MCF 10A (cell line): ENCODE results near the gene PPFIBP1. TPM values are rescaled to one million over a fixed set of nuclear protein-coding genes. Genes with fewer than 3 reads are reported as not detected.
"Not testable (repeated sequence)": the region's sequence is repeated elsewhere in the genome, so short reads cannot be mapped to it uniquely, and the experiment has no call there.

Experiments used
- BruUV-seq: library from RNA; stranded (reverse); fragments of 400-500 nt; replicated peaks from 2 replicates; lab custom pipeline; 2021; lab: Mats Ljungman, UMichigan
- CTCF ChIA-PET: fragments of 300-600 bp; sonication (Branson Sonifier 250); formaldehyde crosslinking; extraction: SDS; loops from one replicate; lab custom pipeline; 2021; ENCODE audit warnings: antibody characterized with exemption, inconsistent platforms; lab: Yijun Ruan, JAX
- POLR2A ChIA-PET: fragments of 300-600, 350-650 bp; sonication (Branson Sonifier 250); formaldehyde crosslinking; extraction: SDS; loops from one replicate; lab custom pipeline; 2020; ENCODE audit warnings: antibody characterized with exemption, inconsistent platforms; lab: Yijun Ruan, JAX
- DNase-seq: peaks from one replicate; pipeline ENCODE4 v3.0.0-alpha.2; 2018; ENCODE audit not compliant: unreplicated experiment
- H3K27ac Mint-ChIP-seq: one replicate; pipeline ENCODE4 v1.8.0; 2022; ENCODE audit warnings: mild to moderate bottlenecking, low read depth, mixed read lengths; ENCODE audit not compliant: unreplicated experiment
- H3K27me3 Mint-ChIP-seq: one replicate; pipeline ENCODE4 v1.8.0; 2022; ENCODE audit warnings: mixed read lengths; ENCODE audit not compliant: insufficient read depth, unreplicated experiment
- H3K36me3 Mint-ChIP-seq: one replicate; pipeline ENCODE4 v1.8.0; 2022; ENCODE audit warnings: mild to moderate bottlenecking, moderate library complexity, mixed read lengths; ENCODE audit not compliant: insufficient read depth, unreplicated experiment
- H3K4me1 Mint-ChIP-seq: one replicate; pipeline ENCODE4 v1.8.0; 2022; ENCODE audit warnings: mixed read lengths; ENCODE audit not compliant: insufficient read depth, unreplicated experiment
- H3K4me3 Mint-ChIP-seq: one replicate; pipeline ENCODE4 v1.8.0; 2022; ENCODE audit warnings: mild to moderate bottlenecking, moderate library complexity, mixed read lengths; ENCODE audit not compliant: unreplicated experiment
- H3K9me3 Mint-ChIP-seq: one replicate; pipeline ENCODE4 v1.8.0; 2022; ENCODE audit warnings: mixed read lengths; ENCODE audit not compliant: unreplicated experiment
- CTCF ChIP-seq: fragments of 200-600 bp; IDR thresholded peaks from one replicate; pipeline ENCODE4 v1.8.0; 2022; ENCODE audit warnings: antibody characterized with exemption, mild to moderate bottlenecking; ENCODE audit not compliant: unreplicated experiment
- intact Hi-C: fragments of 100-400 bp; cut with micrococcal nuclease; formaldehyde crosslinking; loops from 2 replicates; pipeline ENCODE4 v1.14.1; 2022
- total RNA-seq: library from RNA; stranded (reverse); gene quantifications from 2 replicates; pipeline ENCODE4 v1.2.3, GENCODE V29; 2022

PPFIBP1 gene
- total RNA-seq, 1 experiment from 2014 or later, result 82.6 TPM

- H3K4me3 Mint-ChIP-seq, result no peak overlapping the region
- H3K36me3 Mint-ChIP-seq, result peaks cover 30% of the 10 kb centered on the region
- no peak for TF ChIP-seq CTCF
- BruUV-seq, result no TSS peak
- POLR2A ChIA-PET, result interaction anchor here (1.0 kb wide), 2 partner anchors 92 to 107 kb away, joined by 5 read pairs; partner anchors contain the start of gene PPFIBP1
- H3K27me3 Mint-ChIP-seq, result no peaks in the 10 kb centered on the region
- H3K4me1 Mint-ChIP-seq, result peaks cover 14% of the 10 kb centered on the region
- CTCF ChIA-PET, result no interaction called here
- DNase-seq, result no peak
- no peaks in the 10 kb centered on the region for H3K9me3 Mint-ChIP-seq
- intact Hi-C loops, result no loop called here
- H3K27ac Mint-ChIP-seq, result no peak overlapping the region
These were observed 107.9 kb downstream of the PPFIBP1 start for GRCh38 chr12:27631813-27632491.

GRCh38 chr12:27635349-27635972 lies 111.5 kb downstream of the PPFIBP1 start:
- peak; percentile 64 for TF ChIP-seq CTCF
- Mint-ChIP-seq H3K4me1 (no peaks in the 10 kb centered on the region), H3K9me3 (no peaks in the 10 kb centered on the region), H3K27ac (no peak overlapping the region), H3K4me3 (no peak overlapping the region), H3K27me3 (no peaks in the 10 kb centered on the region), H3K36me3 (peaks cover 30% of the 10 kb centered on the region)
- ChIA-PET CTCF (interaction anchor here (0.6 to 3.1 kb wide), 26 partner anchors 9 to 508 kb away, joined by 3 to 49 read pairs (median 3); partner anchors contain the start of gene PPFIBP1), POLR2A (interaction anchor here (0.7 to 3.1 kb wide), 5 partner anchors 9 to 199 kb away, joined by 3 to 22 read pairs (median 4); partner anchors contain the start of gene PPFIBP1)
- intact Hi-C loops, result loop anchor here (1.0 kb wide), 2 partner anchors 111 to 200 kb away; partner anchors contain the start of gene PPFIBP1
- peak; percentile 70 for DNase-seq
- TSS peak; percentile 12 for BruUV-seq

GRCh38 chr12:27636569-27636968 lies 112.6 kb downstream of the PPFIBP1 start:
- ChIA-PET CTCF (interaction anchor here (0.6 to 3.1 kb wide), 3 partner anchors 10 to 201 kb away, joined by 3 to 49 read pairs (median 4); no protein-coding TSS in a partner anchor), POLR2A (interaction anchor here (1.5 to 3.1 kb wide), 2 partner anchors 10 to 113 kb away, joined by 5 to 22 read pairs; partner anchors contain the start of gene PPFIBP1)
- intact Hi-C loops, H3K27me3 Mint-ChIP-seq, BruUV-seq, H3K9me3 Mint-ChIP-seq, H3K4me1 Mint-ChIP-seq, H3K4me3 Mint-ChIP-seq, DNase-seq: not testable (repeated sequence)
- Mint-ChIP-seq H3K27ac (peak overlapping the region; percentile 63), H3K36me3 (peaks cover 30% of the 10 kb centered on the region)

- DNase-seq, result no peak
- POLR2A ChIA-PET, result no interaction called here
- Mint-ChIP-seq H3K36me3 (peaks cover 30% of the 10 kb centered on the region), H3K4me3 (no peak overlapping the region), H3K27me3 (no peaks in the 10 kb centered on the region), H3K9me3 (no peaks in the 10 kb centered on the region), H3K27ac (peak overlapping the region; percentile 63), H3K4me1 (peaks cover 4% of the 10 kb centered on the region)
- CTCF ChIA-PET, result interaction anchor here (1.0 kb wide), 1 partner anchor 201 kb away, joined by 4 read pairs; no protein-coding TSS in a partner anchor
- intact Hi-C loops, result no loop called here
- BruUV-seq, result no TSS peak
- TF ChIP-seq CTCF, result no peak
These were observed 113.5 kb downstream of the PPFIBP1 start for GRCh38 chr12:27637524-27637923.
